Activated naive CD4-positive, alpha-beta T cell treated with anti-CD3 and anti-CD28 coated beads, Interleukin-2, amount 50 U/mL, for 72 hours (primary cell): ENCODE data around the gene NF2. TPM values are rescaled to one million over a fixed set of nuclear protein-coding genes. Genes with fewer than 3 reads are reported as not detected.
A peak's percentile ranks its signal among the peaks of the same experiment; 100 is the strongest.

Experiments used
- ATAC-seq, 2 donors: fragments of 150-1000 bp; cut with Tn5 transposase; 2 replicates each; pipeline ENCODE4 v1.10.0; 2021; ENCODE audit warnings: mild to moderate bottlenecking in 2 of 2, moderate library complexity in 2 of 2
- DNase-seq, 2 donors: peaks; one replicate each; pipeline ENCODE4 v3.0.0; 2021 to 2022; ENCODE audit warnings: low spot score in 2 of 2
- H3K27ac Mint-ChIP-seq, 2 donors: one replicate each; pipeline ENCODE4 v1.8.0; 2022; ENCODE audit warnings: mild to moderate bottlenecking in 2 of 2, mixed read lengths in 2 of 2
- H3K36me3 Mint-ChIP-seq, 2 donors: one replicate each; pipeline ENCODE4 v1.8.0; 2022; ENCODE audit warnings: mixed read lengths in 2 of 2
- H3K9me3 Mint-ChIP-seq, 2 donors: one replicate each; pipeline ENCODE4 v1.8.0; 2022; ENCODE audit warnings: mixed read lengths in 2 of 2
- total RNA-seq, 2 donors: library from RNA; stranded (reverse); gene quantifications; one replicate each; pipeline ENCODE4 v1.2.3, GENCODE V29; 2022

NF2 gene
- total RNA-seq, 2 donors from 2014 or later = 30.6 to 45.0 TPM

GRCh38 chr22:29673361-29674066, 70.1 kb downstream of the NF2 start:
- Mint-ChIP-seq H3K36me3 (peaks cover 0 to 6% of the 10 kb centered on the region in 2 donors), H3K27ac (peak overlapping the region in 1 of 2 donors; percentile 51), H3K9me3 (no peaks in the 10 kb centered on the region)
- ATAC-seq (no peak), DNase-seq (no peak)

DNA sequence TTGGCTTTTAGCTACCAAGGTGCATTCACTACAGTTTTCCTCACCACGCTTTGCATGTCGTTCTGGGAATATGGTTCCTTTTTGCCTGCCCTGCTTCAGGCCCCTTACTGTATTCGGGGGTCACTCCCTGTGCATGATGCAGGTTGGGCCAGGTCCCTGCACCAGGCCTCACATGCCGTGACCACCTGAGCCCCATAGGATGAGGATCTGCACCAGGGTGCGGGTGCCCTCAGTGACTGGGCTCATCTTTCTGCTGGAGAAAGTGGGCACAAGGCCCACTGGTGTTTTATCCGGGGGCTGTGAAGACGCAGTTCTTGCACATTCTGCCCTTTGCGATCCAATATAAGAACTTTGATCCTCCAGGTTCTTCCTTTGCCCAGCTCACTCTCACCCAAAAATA, 70.7 kb downstream of the NF2 start:
- DNase-seq = no peak
- peak overlapping the region in 1 of 2 donors; percentile 57 for H3K27ac Mint-ChIP-seq
- peaks cover 0 to 6% of the 10 kb centered on the region in 2 donors for H3K36me3 Mint-ChIP-seq
- H3K9me3 Mint-ChIP-seq = no peaks in the 10 kb centered on the region
- no peak for ATAC-seq

DNA sequence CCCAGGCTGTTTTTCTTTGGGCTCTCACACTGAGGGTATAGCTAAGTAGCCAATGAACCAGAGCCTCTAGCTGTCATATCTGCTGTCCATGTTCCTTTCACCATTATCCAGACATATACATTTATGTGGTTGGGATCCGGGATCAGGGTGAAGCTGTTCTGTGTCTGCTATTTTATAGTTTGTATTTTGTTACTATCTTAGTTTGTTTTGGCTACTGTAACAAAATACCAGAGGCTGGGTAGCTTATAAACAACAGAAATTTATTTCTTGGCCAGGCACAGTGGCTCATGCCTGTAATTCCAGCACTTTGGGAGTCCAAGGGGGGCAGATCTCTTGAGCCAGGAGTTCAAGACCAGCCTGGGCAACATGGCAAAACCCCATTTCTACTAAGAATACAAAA, 75.9 kb downstream of the NF2 start:
- peaks cover 6 to 9% of the 10 kb centered on the region in 2 donors for H3K36me3 Mint-ChIP-seq
- no peaks in the 10 kb centered on the region for H3K9me3 Mint-ChIP-seq
- no peak for ATAC-seq
- H3K27ac Mint-ChIP-seq = peak overlapping the region in 1 of 2 donors; percentile 74
- DNase-seq = no peak

- Mint-ChIP-seq H3K27ac (no peak overlapping the region), H3K9me3 (no peaks in the 10 kb centered on the region), H3K36me3 (peaks cover 5 to 9% of the 10 kb centered on the region in 2 donors)
- DNase-seq = no peak
- no peak for ATAC-seq
Measured at GRCh38 chr22:29683536-29683935, 80.1 kb downstream of the NF2 start.

DNA sequence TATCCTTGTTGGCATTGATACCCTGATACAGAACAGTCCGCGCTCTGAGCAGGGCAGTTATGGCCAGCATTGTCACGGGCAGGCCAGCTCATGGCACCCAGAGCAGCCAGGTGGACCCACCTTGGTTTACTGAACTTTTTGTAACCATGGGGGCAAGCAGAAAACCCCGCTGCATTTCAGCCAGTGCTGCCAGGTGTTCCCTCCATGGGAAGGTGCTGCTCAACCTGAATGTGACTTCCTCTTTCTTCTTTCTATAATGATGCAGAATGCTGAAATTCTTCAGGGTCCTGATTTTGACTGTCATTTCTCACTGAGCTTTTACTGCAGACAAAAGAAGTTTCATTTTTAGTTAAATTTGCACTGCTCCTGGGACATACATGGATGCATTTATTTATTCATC, 80.8 kb downstream of the NF2 start:
- H3K9me3 Mint-ChIP-seq = no peaks in the 10 kb centered on the region
- H3K36me3 Mint-ChIP-seq = peaks cover 5 to 9% of the 10 kb centered on the region in 2 donors
- H3K27ac Mint-ChIP-seq = no peak overlapping the region
- ATAC-seq = no peak
- DNase-seq = no peak

DNA sequence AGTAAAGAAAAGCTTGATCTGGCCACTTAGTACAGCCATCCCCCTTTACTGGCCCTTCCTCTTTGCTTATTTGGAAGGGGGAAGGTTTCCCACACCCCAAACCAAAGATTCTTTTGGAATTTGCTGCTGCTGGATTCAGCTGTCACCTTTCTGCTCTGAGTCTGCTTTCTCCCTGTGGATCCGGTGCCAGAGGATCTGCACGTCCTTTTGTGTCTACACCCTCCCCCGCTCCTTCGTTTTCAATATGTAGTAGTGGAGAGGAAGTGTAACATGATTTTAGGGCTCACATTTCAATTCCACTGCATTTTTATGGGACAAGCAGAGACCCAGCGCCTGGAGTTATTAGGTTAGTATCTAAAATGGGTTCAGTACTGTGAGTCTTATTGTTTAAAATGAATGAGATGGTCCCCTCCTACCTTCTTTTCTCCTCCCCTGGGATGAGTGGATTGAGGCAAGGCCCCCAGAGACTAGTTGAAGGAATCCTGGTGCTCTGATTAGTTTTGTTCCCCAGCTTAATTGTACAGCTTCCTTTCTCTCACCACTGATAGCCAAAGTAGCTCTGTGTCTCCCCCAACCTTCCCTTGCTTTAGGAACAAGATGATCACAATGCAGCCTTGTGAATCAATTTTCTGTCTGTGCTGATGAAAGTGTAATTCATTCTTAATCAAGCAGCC, 85.9 kb downstream of the NF2 start:
- ATAC-seq = no peak
- no peak for DNase-seq
- no peaks in the 10 kb centered on the region for H3K9me3 Mint-ChIP-seq
- peaks cover 0 to 5% of the 10 kb centered on the region in 2 donors for H3K36me3 Mint-ChIP-seq
- H3K27ac Mint-ChIP-seq = peak overlapping the region; percentile 72 to 81

DNA sequence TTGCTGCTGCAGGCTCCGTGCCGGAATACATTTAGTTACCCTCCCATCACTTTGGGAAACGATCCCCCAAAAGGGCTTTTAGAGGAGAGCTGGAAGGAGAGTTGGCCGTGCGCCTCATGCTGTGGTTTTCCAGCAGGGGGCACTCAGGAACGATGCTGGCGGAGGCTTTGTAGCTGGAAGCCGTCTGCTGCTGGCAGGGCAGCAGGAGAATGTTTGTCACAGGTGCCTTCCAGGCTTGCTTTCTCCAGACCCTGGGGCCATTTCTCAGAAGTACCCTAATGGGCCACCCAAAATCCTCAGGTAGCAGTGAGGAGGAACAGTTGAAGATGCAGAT, 86.4 kb downstream of the NF2 start:
- H3K36me3 Mint-ChIP-seq = peaks cover 0 to 5% of the 10 kb centered on the region in 2 donors
- DNase-seq (peak in 1 of 2 donors; percentile 48), ATAC-seq (no peak)
- H3K27ac Mint-ChIP-seq = peak overlapping the region; percentile 57 to 81
- no peaks in the 10 kb centered on the region for H3K9me3 Mint-ChIP-seq

GRCh38 chr22:29690476-29690875, 87.0 kb downstream of the NF2 start:
- DNase-seq = no peak
- H3K9me3 Mint-ChIP-seq = no peaks in the 10 kb centered on the region
- ATAC-seq = no peak
- peaks cover 0 to 5% of the 10 kb centered on the region in 2 donors for H3K36me3 Mint-ChIP-seq
- peak overlapping the region; percentile 57 to 81 for H3K27ac Mint-ChIP-seq

- no peak for DNase-seq
- Mint-ChIP-seq H3K36me3 (peaks cover 0 to 3% of the 10 kb centered on the region in 2 donors), H3K9me3 (no peaks in the 10 kb centered on the region), H3K27ac (no peak overlapping the region)
- no peak for ATAC-seq
Measured at GRCh38 chr22:29691636-29692326, 88.3 kb downstream of the NF2 start.

GRCh38 chr22:29692327-29692640, 88.9 kb downstream of the NF2 start:
- no peak for DNase-seq
- Mint-ChIP-seq H3K27ac (no peak overlapping the region), H3K9me3 (no peaks in the 10 kb centered on the region), H3K36me3 (no peaks in the 10 kb centered on the region)
- ATAC-seq = no peak

GRCh38 chr22:29693161-29693560, 89.7 kb downstream of the NF2 start:
- no peak for ATAC-seq
- Mint-ChIP-seq H3K36me3 (no peaks in the 10 kb centered on the region), H3K27ac (peak overlapping the region in 1 of 2 donors; percentile 72), H3K9me3 (no peaks in the 10 kb centered on the region)
- no peak for DNase-seq

DNA sequence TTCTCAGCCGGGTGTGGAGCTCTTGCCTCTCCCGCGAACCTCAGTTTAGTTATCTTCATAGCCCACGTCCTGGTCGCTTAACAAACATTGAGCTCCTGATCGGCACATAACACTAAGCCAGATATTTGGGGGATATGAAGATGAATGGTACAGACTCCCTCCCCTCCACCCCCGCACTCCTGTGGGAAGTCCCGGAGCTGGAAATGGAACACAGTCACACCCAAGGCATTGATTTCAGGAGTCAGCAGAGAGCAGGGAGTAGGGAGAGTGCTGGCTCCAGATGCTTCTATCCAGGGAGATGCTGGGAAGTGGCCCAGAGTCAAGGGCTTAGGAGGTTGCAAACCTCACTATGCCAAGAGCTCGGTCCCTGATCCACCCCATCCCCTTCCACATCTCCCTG, 90.2 kb downstream of the NF2 start:
- Mint-ChIP-seq H3K9me3 (no peaks in the 10 kb centered on the region), H3K36me3 (no peaks in the 10 kb centered on the region), H3K27ac (peak overlapping the region in 1 of 2 donors; percentile 72)
- ATAC-seq (no peak), DNase-seq (no peak)

DNA sequence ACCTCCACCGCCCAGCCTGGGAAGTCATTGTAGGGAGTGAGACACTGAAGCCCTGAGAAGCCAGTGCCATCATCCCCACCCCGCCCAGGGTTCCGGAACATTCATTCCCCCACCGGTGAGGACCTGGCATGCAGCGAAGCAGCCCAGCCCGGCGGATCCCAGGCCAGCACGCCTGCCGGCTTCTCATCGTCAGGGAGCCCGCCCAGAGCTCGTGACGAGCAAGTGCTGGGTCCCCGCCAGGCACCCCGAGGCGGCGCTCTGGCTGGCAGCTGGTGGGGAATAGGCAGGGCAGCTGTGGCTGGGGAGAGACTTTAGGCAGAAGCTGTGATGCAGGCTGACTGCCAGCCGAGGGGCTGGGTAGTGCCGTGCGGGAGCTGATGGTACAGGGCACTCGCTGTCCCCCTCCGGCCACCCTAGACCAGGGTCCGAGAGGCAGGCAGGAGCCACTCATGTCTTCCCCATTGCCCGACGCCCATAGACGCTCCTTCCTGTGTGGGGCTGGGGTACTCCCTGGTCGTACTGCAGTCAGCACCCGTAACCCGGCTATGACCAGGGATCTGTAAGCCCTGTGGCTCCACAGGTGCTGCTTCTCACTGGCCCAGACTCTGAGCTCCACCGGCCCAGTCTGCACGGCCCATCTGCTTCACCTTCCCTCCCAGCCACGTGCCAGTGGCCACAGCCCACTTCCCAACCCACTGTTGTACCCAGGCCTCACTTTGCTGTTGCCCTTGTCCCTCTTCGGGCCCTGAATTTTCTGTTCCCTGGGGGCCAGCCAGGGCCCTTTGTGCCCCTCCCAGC, 91.9 kb downstream of the NF2 start:
- ATAC-seq (no peak), DNase-seq (no peak)
- H3K36me3 Mint-ChIP-seq = no peaks in the 10 kb centered on the region
- H3K9me3 Mint-ChIP-seq = no peaks in the 10 kb centered on the region
- H3K27ac Mint-ChIP-seq = peak overlapping the region; percentile 9 to 48

- H3K27ac Mint-ChIP-seq = no peak overlapping the region
- H3K9me3 Mint-ChIP-seq = no peaks in the 10 kb centered on the region
- H3K36me3 Mint-ChIP-seq = no peaks in the 10 kb centered on the region
- DNase-seq (no peak), ATAC-seq (no peak)
Measured at GRCh38 chr22:29697853-29698598, 94.6 kb downstream of the NF2 start.

DNA sequence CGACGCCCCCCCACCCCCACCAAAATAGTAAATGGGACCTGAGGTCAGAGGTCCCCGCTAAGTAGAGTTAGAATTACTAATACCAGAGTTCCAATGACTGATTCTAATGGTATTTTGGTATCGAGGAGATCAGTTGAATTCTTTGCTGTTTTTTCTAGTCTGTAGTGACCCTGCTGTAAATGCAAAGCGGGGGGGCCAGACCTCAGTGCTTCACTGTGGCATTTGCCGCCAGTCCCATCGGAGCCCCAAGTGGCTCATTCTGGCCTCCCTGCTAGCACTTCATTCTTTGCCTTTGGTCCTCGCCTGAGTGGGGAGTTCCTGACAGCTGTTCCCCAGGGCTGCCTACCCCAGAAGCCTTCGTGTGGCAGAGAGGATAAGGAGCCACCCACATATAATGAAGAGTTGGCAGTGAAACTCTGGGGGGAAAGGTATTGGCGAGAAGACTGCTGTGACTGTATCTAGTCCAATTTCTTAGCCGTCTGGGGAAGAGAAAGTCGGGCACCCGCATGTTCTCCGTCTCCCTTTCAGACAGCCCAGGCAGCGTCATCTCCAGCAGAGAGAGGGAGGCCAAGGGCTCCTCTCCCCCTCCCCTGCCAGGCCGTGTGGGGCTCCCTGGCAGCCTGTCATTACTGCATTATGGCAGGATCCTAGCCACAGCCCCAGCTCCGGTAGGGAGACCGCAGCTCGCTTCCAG, 96.9 kb downstream of the NF2 start:
- H3K9me3 Mint-ChIP-seq = no peaks in the 10 kb centered on the region
- DNase-seq = no peak
- peak overlapping the region; percentile 17 to 35 for H3K27ac Mint-ChIP-seq
- ATAC-seq = no peak
- H3K36me3 Mint-ChIP-seq = no peaks in the 10 kb centered on the region

- ATAC-seq = no peak
Measured at GRCh38 chr22:29700900-29701154, 97.4 kb downstream of the NF2 start.

More at GRCh38 chr22:29700900-29701154, 97.4 kb downstream of the NF2 start:
- no peak for DNase-seq
- no peaks in the 10 kb centered on the region for H3K36me3 Mint-ChIP-seq
- H3K27ac Mint-ChIP-seq = peak overlapping the region in 1 of 2 donors; percentile 35
- no peaks in the 10 kb centered on the region for H3K9me3 Mint-ChIP-seq
